ENCODE measurements around the gene TMTC1.

DNA sequence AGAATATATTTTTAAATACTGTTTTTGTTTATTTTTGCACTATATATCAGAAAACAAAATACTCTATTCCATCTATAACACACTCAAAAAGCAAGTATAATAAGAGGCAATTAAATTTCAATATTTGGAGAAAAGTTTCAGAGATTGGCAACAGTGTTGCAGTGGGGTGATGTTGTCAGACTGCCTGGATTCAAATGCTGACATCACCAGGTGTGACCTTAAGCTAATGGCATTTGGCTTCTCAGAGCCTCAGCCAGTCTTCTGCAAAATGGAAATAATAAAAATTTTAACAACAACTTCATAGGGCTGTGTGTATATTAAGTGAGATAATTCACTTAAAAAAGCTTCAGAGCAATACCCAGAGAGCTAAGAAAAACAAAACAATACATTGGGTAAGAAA is 74.7 kb downstream of the TMTC1 start:
- no peak for TF ChIP-seq GATA2 (IDR thresholded peaks at IDR 0.05; ENCODE audit: low read depth, low read length)
- no peak for TF ChIP-seq GATA3 (IDR thresholded peaks at IDR 0.05; ENCODE audit: low read depth, low read length)

All from SH-SY5Y (cell line).